Prostate gland (tissue), 2 donors: ENCODE measurements around the gene ABHD16B.

Experiments used
- POLR2A ChIP-seq: fragments of 450-650 bp; IDR thresholded peaks from one replicate; pipeline ENCODE4 v1.6.1; 2016; ENCODE audit warnings: antibody characterized with exemption, mild to moderate bottlenecking
- POLR2AphosphoS5 ChIP-seq: sonication (generic); formaldehyde crosslinking; IDR thresholded peaks from one replicate; pipeline ENCODE4 v1.6.1; 2017; ENCODE audit warnings: antibody characterized with exemption
- TF ChIP-seq, protein P1 (sequence below), 4 experiments: fragments of 200-600 bp in 2 of 4; fragments of 450-650 bp in 2 of 4; sonication (generic) in 2 of 4; IDR thresholded peaks; 1 replicate in 3 of 4; 2 replicates in 1 of 4; pipeline ENCODE4 v1.5.1; 2016 to 2019; ENCODE audit warnings: antibody characterized with exemption in 4 of 4, mild to moderate bottlenecking in 2 of 4, moderate library complexity in 2 of 4

DNA sequence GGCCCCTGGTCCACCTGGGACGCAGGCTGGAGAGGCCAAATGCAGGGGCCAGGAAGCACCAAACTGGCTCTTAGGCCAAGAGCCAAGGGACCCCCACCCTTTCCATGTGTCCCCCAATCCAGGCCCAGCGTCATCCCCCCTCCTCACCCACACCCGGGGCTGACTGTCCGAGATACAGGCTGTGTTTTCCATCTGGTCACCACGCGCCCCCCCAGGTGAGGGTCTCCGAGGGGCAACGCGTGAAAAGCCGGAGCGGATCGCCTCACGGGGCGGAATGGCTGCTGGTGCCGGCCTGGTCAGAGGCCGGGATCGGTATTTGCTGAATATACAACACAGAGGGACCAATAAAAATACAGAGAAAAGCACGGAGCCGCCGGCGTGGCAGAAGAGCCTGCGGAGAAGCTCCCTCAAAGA lies 5.2 kb upstream of the ABHD16B start:
- TF ChIP-seq, protein P1, sequence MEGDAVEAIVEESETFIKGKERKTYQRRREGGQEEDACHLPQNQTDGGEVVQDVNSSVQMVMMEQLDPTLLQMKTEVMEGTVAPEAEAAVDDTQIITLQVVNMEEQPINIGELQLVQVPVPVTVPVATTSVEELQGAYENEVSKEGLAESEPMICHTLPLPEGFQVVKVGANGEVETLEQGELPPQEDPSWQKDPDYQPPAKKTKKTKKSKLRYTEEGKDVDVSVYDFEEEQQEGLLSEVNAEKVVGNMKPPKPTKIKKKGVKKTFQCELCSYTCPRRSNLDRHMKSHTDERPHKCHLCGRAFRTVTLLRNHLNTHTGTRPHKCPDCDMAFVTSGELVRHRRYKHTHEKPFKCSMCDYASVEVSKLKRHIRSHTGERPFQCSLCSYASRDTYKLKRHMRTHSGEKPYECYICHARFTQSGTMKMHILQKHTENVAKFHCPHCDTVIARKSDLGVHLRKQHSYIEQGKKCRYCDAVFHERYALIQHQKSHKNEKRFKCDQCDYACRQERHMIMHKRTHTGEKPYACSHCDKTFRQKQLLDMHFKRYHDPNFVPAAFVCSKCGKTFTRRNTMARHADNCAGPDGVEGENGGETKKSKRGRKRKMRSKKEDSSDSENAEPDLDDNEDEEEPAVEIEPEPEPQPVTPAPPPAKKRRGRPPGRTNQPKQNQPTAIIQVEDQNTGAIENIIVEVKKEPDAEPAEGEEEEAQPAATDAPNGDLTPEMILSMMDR (IDR thresholded peaks at IDR 0.05) = no peak
- TF ChIP-seq POLR2AphosphoS5 (no peak), POLR2A (no peak)
